ENCODE measurements around the gene TTLL8.

Gene TTLL8

DNA sequence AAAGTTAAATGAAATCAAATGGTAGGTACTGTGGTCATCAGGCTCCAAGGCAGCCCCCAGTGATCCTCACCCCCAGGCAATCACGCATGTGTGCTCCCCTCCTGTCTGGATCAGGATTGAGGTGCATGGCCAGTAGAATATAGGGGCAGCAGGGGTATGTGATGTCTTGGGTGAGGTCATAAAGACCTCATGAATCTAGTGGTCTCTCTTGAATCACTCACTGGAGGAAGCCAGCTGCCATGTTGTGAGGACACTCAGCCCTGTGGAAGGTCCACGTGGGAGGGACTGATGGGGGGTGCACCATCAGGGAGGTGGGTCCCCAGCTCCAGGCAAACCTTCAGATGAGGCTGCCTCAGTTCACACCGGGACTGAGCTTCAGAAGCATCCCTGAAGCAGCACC, 38.8 kb downstream of the TTLL8 start:
- Histone ChIP-seq H3K4me1 (ENCODE audit: control insufficient read depth, insufficient read depth, low read length) (no peaks in the 10 kb centered on the region), H3K4me3 (ENCODE audit: low read length) (no peak overlapping the region), H3K9me3 (ENCODE audit: control insufficient read depth, low read length) (peaks cover 17% of the 10 kb centered on the region), H3K9ac (ENCODE audit: low read length) (no peak overlapping the region), H3K36me3 (ENCODE audit: control insufficient read depth, insufficient read depth, low read length, severe bottlenecking) (no peaks in the 10 kb centered on the region), H3K27me3 (replicated peaks; ENCODE audit: control insufficient read depth, insufficient read depth, low read length) (peaks cover 52% of the 10 kb centered on the region)
- no peak for DNase-seq (ENCODE audit: low read depth)

GRCh38 chr22:50018608-50019285, 39.4 kb downstream of the TTLL8 start:
- H3K4me1 ChIP-seq (ENCODE audit: control insufficient read depth, insufficient read depth, low read length) = no peaks in the 10 kb centered on the region
- H3K4me3 ChIP-seq (ENCODE audit: low read length) = no peak overlapping the region
- no peak for DNase-seq (ENCODE audit: low read depth)
- peaks cover 56% of the 10 kb centered on the region for H3K27me3 ChIP-seq (replicated peaks; ENCODE audit: control insufficient read depth, insufficient read depth, low read length)
- peaks cover 17% of the 10 kb centered on the region for H3K9me3 ChIP-seq (ENCODE audit: control insufficient read depth, low read length)
- no peaks in the 10 kb centered on the region for H3K36me3 ChIP-seq (ENCODE audit: control insufficient read depth, insufficient read depth, low read length, severe bottlenecking)
- no peak overlapping the region for H3K9ac ChIP-seq (ENCODE audit: low read length)

GRCh38 chr22:50017701-50018224, 40.3 kb downstream of the TTLL8 start:
- H3K27me3 ChIP-seq (replicated peaks; ENCODE audit: control insufficient read depth, insufficient read depth, low read length) = peaks cover 56% of the 10 kb centered on the region

GRCh38 chr22:50016988-50017700, 41.0 kb downstream of the TTLL8 start:
- no peak for DNase-seq (ENCODE audit: low read depth)
- Histone ChIP-seq H3K9ac (ENCODE audit: low read length) (no peak overlapping the region), H3K36me3 (ENCODE audit: control insufficient read depth, insufficient read depth, low read length, severe bottlenecking) (no peaks in the 10 kb centered on the region), H3K4me1 (ENCODE audit: control insufficient read depth, insufficient read depth, low read length) (no peaks in the 10 kb centered on the region), H3K4me3 (ENCODE audit: low read length) (no peak overlapping the region), H3K27me3 (replicated peaks; ENCODE audit: control insufficient read depth, insufficient read depth, low read length) (peaks cover 54% of the 10 kb centered on the region), H3K9me3 (ENCODE audit: control insufficient read depth, low read length) (peaks cover 17% of the 10 kb centered on the region)

More at GRCh38 chr22:50017701-50018224, 40.3 kb downstream of the TTLL8 start:
- Histone ChIP-seq H3K9ac (ENCODE audit: low read length) (no peak overlapping the region), H3K9me3 (ENCODE audit: control insufficient read depth, low read length) (peaks cover 17% of the 10 kb centered on the region), H3K36me3 (ENCODE audit: control insufficient read depth, insufficient read depth, low read length, severe bottlenecking) (no peaks in the 10 kb centered on the region), H3K4me1 (ENCODE audit: control insufficient read depth, insufficient read depth, low read length) (no peaks in the 10 kb centered on the region), H3K4me3 (ENCODE audit: low read length) (no peak overlapping the region)
- DNase-seq (ENCODE audit: low read depth) = no peak

GRCh38 chr22:50016308-50016987, 41.6 kb downstream of the TTLL8 start:
- Histone ChIP-seq H3K9me3 (ENCODE audit: control insufficient read depth, low read length) (peaks cover 17% of the 10 kb centered on the region), H3K27me3 (replicated peaks; ENCODE audit: control insufficient read depth, insufficient read depth, low read length) (peaks cover 56% of the 10 kb centered on the region), H3K36me3 (ENCODE audit: control insufficient read depth, insufficient read depth, low read length, severe bottlenecking) (no peaks in the 10 kb centered on the region), H3K4me1 (ENCODE audit: control insufficient read depth, insufficient read depth, low read length) (no peaks in the 10 kb centered on the region), H3K4me3 (ENCODE audit: low read length) (no peak overlapping the region), H3K9ac (ENCODE audit: low read length) (no peak overlapping the region)
- DNase-seq (ENCODE audit: low read depth) = no peak

- Histone ChIP-seq H3K4me1 (ENCODE audit: control insufficient read depth, insufficient read depth, low read length) (no peaks in the 10 kb centered on the region), H3K4me3 (ENCODE audit: low read length) (no peak overlapping the region), H3K36me3 (ENCODE audit: control insufficient read depth, insufficient read depth, low read length, severe bottlenecking) (no peaks in the 10 kb centered on the region), H3K9me3 (ENCODE audit: control insufficient read depth, low read length) (peaks cover 17% of the 10 kb centered on the region), H3K9ac (ENCODE audit: low read length) (no peak overlapping the region), H3K27me3 (replicated peaks; ENCODE audit: control insufficient read depth, insufficient read depth, low read length) (peaks cover 56% of the 10 kb centered on the region)
- no peak for DNase-seq (ENCODE audit: low read depth)
These were observed 42.4 kb downstream of the TTLL8 start for GRCh38 chr22:50015451-50016307.

DNA sequence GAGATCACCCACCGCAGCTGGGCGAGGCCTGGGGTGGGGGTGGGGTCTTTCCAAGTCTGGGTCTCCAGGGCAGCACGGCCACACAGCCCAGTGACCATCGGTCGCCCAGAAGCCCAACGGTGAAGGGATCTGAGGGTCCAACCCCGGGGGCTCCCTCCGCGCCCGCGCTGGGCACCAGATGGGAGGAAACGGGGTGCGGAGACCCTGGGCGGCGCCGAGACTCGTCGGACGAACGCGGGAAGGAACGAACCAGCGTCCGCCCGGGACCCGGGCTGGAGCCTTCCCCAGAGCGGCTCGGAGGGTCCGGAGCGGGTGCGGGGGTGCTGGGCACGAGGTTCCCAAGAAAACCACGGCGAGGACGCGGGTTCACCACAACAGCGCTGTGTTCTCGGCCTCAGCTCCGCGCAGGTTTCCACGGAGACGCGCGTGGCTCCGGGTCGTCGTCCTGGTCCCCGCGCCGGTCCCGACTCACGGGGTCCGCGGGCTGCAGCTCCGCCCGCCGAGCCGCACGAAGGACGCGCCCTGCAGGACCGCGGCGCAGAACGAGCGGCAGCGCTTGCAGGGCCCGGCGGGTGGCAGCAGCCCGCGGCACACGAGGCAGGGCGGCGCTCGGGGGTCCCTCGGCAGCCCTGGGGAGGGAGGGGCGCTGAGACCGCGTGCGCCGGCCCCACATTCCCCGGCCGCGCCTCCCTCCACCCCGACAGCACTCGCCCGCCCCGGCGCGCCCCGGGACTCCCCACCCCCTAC, 43.3 kb downstream of the TTLL8 start:
- peak; percentile 42 for DNase-seq (ENCODE audit: low read depth)
- H3K27me3 ChIP-seq (replicated peaks; ENCODE audit: control insufficient read depth, insufficient read depth, low read length) = peaks cover 56% of the 10 kb centered on the region
- H3K9me3 ChIP-seq (ENCODE audit: control insufficient read depth, low read length) = peaks cover 13% of the 10 kb centered on the region
- no peak overlapping the region for H3K9ac ChIP-seq (ENCODE audit: low read length)
- H3K4me1 ChIP-seq (ENCODE audit: control insufficient read depth, insufficient read depth, low read length) = no peaks in the 10 kb centered on the region
- H3K4me3 ChIP-seq (ENCODE audit: low read length) = no peak overlapping the region
- no peaks in the 10 kb centered on the region for H3K36me3 ChIP-seq (ENCODE audit: control insufficient read depth, insufficient read depth, low read length, severe bottlenecking)

DNA sequence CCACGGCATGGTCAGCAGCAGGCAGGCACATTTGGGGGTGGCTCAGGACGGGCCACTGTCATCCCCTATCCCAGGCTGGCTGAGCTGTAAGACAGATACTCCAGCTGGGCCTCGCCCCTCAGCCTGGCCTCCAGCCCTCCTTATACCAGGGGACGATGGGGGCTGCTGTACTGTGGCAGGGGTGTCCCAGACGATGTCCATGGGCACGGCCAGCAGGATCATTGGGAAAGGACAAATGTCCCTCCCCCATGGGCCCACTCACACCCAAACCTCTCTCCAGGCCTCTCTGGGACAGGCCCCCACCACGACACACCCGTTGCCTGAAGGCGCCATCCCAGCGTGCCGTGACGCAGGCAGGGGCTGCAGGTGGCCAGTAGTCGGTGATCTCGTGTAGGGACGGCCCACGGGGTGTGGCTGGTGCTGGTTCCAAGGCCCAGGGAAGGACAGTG, 44.0 kb downstream of the TTLL8 start:
- no peak for DNase-seq (ENCODE audit: low read depth)
- H3K9me3 ChIP-seq (ENCODE audit: control insufficient read depth, low read length) = peaks cover 6% of the 10 kb centered on the region
- no peaks in the 10 kb centered on the region for H3K4me1 ChIP-seq (ENCODE audit: control insufficient read depth, insufficient read depth, low read length)
- no peak overlapping the region for H3K4me3 ChIP-seq (ENCODE audit: low read length)
- H3K9ac ChIP-seq (ENCODE audit: low read length) = no peak overlapping the region
- H3K27me3 ChIP-seq (replicated peaks; ENCODE audit: control insufficient read depth, insufficient read depth, low read length) = peaks cover 52% of the 10 kb centered on the region
- no peaks in the 10 kb centered on the region for H3K36me3 ChIP-seq (ENCODE audit: control insufficient read depth, insufficient read depth, low read length, severe bottlenecking)

DNA sequence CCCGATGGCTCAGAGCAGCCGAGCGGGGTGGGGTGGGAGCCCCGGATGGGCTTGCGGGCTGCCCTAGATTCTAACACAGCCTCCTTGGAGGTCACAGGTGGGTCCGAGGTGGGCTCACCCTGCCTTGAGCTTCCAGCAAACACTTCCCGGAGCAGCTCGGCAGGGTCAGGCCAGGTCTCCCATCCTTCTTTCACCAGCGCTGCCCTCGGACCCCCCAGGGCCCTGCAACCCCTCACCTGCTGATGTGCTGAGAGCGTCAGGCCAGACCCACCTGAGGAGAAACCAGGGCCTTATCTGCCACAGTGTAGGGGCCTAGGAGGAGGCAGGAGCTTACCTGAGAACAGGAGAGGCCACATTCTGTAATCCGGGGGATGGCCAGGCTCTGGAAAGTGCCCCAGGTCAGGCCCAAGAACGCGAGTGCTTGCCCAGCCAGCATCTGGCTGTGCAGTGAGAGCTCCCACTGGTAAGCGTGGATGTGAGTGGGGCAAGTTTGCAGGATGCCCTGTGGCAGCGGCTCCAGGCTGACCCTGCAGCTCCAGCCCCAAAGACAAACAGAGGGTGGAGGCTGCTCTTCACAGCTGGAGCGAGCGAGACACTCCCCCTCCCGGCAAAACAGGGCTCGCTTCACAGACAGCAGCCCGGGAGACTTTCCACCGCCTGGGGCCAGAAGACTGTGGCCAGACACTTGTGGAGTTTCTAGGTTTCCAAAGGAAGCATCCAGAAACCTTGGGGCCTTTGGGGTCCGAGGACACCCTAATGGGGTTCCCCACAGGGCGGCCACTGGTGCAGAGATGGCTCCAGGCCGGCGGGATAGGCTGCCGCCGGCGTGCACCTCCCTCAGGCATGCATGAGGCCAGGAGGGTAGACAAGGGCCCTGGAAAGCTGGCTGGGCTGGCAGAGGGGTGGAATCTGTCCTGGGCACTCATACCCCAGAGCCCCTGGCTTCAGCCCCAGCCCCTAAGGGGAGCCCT, 45.6 kb downstream of the TTLL8 start, which contains the start of gene IL17REL:
Gene IL17REL (minus strand): TSS at position 555 of the 971 bp plus-strand sequence. CDS start 119 bp downstream, at position 436.
- Histone ChIP-seq H3K4me3 (ENCODE audit: low read length) (no peak within 1 kb of the TSS), H3K36me3 (ENCODE audit: control insufficient read depth, insufficient read depth, low read length, severe bottlenecking) (no peaks in the 10 kb centered on the region), H3K4me1 (ENCODE audit: control insufficient read depth, insufficient read depth, low read length) (no peaks in the 10 kb centered on the region), H3K9ac (ENCODE audit: low read length) (no peak within 1 kb of the TSS), H3K27me3 (replicated peaks; ENCODE audit: control insufficient read depth, insufficient read depth, low read length) (peaks cover 45% of the 10 kb centered on the region), H3K9me3 (ENCODE audit: control insufficient read depth, low read length) (no peaks in the 10 kb centered on the region)
- peak; percentile 49 for DNase-seq (ENCODE audit: low read depth)

Data from adipocyte (in vitro differentiated cells).